SH-SY5Y (cell line): ENCODE data around the gene DMRTC2.

ENCODE experiments used
- GATA2 ChIP-seq: IDR thresholded peaks from 2 replicates; pipeline ENCODE4 v1.6.1; 2011; ENCODE audit warnings: mild to moderate bottlenecking, low read depth, low read length
- GATA3 ChIP-seq: IDR thresholded peaks from 2 replicates; pipeline ENCODE4 v1.6.1; 2011; ENCODE audit warnings: low read depth, mild to moderate bottlenecking, low read length, moderate library complexity

GRCh38 chr19:41807176-41807575, 37.7 kb upstream of the DMRTC2 start:
- TF ChIP-seq GATA3 (no peak), GATA2 (no peak)
